HepG2 (cell line): ENCODE data around the gene KSR1. TPM values are rescaled to one million over a fixed set of nuclear protein-coding genes. Genes with fewer than 3 reads are reported as not detected.

Source experiments
- ATF6 ChIP-seq: sonication (generic); formaldehyde crosslinking; conservative IDR thresholded peaks from 2 replicates; pipeline ENCODE4 v1.4.0; 2020; ENCODE audit warnings: missing genetic modification reagents
- ELF1 ChIP-seq: sonication (generic); formaldehyde crosslinking; IDR thresholded peaks from 2 replicates; pipeline ENCODE4 v1.4.0; 2020; ENCODE audit warnings: missing genetic modification reagents
- HOXA7 ChIP-seq: sonication (generic); formaldehyde crosslinking; IDR thresholded peaks from 2 replicates; pipeline ENCODE4 v1.8.1; 2022; ENCODE audit warnings: mild to moderate bottlenecking, missing genetic modification reagents, moderate library complexity
- MTERF4 ChIP-seq: sonication (generic); formaldehyde crosslinking; IDR thresholded peaks from 2 replicates; pipeline ENCODE4 v1.8.0; 2023; ENCODE audit warnings: mild to moderate bottlenecking, missing genetic modification reagents
- NFE2 ChIP-seq: sonication (generic); formaldehyde crosslinking; IDR thresholded peaks from 2 replicates; pipeline ENCODE4 v1.4.0; 2020; ENCODE audit warnings: missing genetic modification reagents
- SMAD3 ChIP-seq: sonication (generic); formaldehyde crosslinking; IDR thresholded peaks from 2 replicates; pipeline ENCODE4 v1.4.0; 2020; ENCODE audit warnings: missing genetic modification reagents
- THYN1 ChIP-seq: sonication (generic); formaldehyde crosslinking; IDR thresholded peaks from 2 replicates; pipeline ENCODE4 v1.8.1; 2023; ENCODE audit warnings: low read depth, mild to moderate bottlenecking, moderate library complexity, missing genetic modification reagents, borderline replicate concordance
- ZMYM4 ChIP-seq: sonication (generic); formaldehyde crosslinking; IDR thresholded peaks from 2 replicates; pipeline ENCODE4 v1.8.1; 2023; ENCODE audit warnings: mild to moderate bottlenecking, missing genetic modification reagents
- ZNF205 ChIP-seq: IDR thresholded peaks from 2 replicates; pipeline ENCODE4 v1.6.1; 2018; ENCODE audit warnings: missing biosample characterization, missing genetic modification reagents
- ZNF230 ChIP-seq: sonication (generic); formaldehyde crosslinking; IDR thresholded peaks from 2 replicates; pipeline ENCODE4 v1.4.0; 2020; ENCODE audit warnings: mild to moderate bottlenecking, missing genetic modification reagents
- ZNF501 ChIP-seq: sonication (generic); formaldehyde crosslinking; IDR thresholded peaks from 2 replicates; pipeline ENCODE4 v1.5.1; 2020; ENCODE audit warnings: mild to moderate bottlenecking, moderate library complexity, missing genetic modification reagents
- ZNF512B ChIP-seq: sonication (generic); formaldehyde crosslinking; IDR thresholded peaks from 2 replicates; pipeline ENCODE4 v1.5.1; 2020; ENCODE audit warnings: missing genetic modification reagents, mild to moderate bottlenecking, borderline replicate concordance
- ZNF670 ChIP-seq: sonication (generic); formaldehyde crosslinking; IDR thresholded peaks from 2 replicates; pipeline ENCODE4 v1.8.0; 2022; ENCODE audit warnings: mild to moderate bottlenecking, missing genetic modification reagents, borderline replicate concordance
- polyA plus RNA-seq, 8 experiments: library from polyadenylated mRNA; depleted of rRNA in 3 of 8; stranded (reverse) in 7 of 8; unstranded in 1 of 8; fragments of >200 nt; fragmentation: Illumina TruSeq in 4 of 8; extraction: Trizol in 4 of 8; gene quantifications; 2 replicates each; pipeline versions ENCODE4 v1.2.1 to v1.2.3, GENCODE V29; 2011 to 2016; ENCODE audit warnings: low read depth in 4 of 8, missing spikeins in 1 of 8, mixed read lengths in 1 of 8; ENCODE audit not compliant: insufficient read depth in 1 of 8
- total RNA-seq, 5 experiments: library from RNA; depleted of rRNA; stranded (reverse); fragments of >200 nt; fragmentation: Illumina TruSeq; extraction: Trizol; gene quantifications; 2 replicates each; pipeline ENCODE4 v1.2.3, GENCODE V29; 2016; ENCODE audit warnings: low read depth in 1 of 5
- TF ChIP-seq, protein P1 (sequence below): sonication (generic); formaldehyde crosslinking; IDR thresholded peaks from 2 replicates; pipeline ENCODE4 v1.4.0; 2020; ENCODE audit warnings: missing genetic modification reagents
- TF ChIP-seq, protein P2 (sequence below): IDR thresholded peaks from 2 replicates; pipeline ENCODE4 v1.4.0; 2020; ENCODE audit warnings: mild to moderate bottlenecking, missing genetic modification reagents

The KSR1 gene
- total and polyA plus RNA-seq, 2 of the 13 experiments (the other 11 are each of a cell fraction or from before 2014, with no cell fraction given), result 10.1 to 16.6 TPM

- TF ChIP-seq ZNF501 (CRISPR knock-in tag), result peak; percentile 37; the same call in 1 of the 2 replicates
- TF ChIP-seq ZNF512B (CRISPR knock-in tag), result no peak
- TF ChIP-seq, protein P1, sequence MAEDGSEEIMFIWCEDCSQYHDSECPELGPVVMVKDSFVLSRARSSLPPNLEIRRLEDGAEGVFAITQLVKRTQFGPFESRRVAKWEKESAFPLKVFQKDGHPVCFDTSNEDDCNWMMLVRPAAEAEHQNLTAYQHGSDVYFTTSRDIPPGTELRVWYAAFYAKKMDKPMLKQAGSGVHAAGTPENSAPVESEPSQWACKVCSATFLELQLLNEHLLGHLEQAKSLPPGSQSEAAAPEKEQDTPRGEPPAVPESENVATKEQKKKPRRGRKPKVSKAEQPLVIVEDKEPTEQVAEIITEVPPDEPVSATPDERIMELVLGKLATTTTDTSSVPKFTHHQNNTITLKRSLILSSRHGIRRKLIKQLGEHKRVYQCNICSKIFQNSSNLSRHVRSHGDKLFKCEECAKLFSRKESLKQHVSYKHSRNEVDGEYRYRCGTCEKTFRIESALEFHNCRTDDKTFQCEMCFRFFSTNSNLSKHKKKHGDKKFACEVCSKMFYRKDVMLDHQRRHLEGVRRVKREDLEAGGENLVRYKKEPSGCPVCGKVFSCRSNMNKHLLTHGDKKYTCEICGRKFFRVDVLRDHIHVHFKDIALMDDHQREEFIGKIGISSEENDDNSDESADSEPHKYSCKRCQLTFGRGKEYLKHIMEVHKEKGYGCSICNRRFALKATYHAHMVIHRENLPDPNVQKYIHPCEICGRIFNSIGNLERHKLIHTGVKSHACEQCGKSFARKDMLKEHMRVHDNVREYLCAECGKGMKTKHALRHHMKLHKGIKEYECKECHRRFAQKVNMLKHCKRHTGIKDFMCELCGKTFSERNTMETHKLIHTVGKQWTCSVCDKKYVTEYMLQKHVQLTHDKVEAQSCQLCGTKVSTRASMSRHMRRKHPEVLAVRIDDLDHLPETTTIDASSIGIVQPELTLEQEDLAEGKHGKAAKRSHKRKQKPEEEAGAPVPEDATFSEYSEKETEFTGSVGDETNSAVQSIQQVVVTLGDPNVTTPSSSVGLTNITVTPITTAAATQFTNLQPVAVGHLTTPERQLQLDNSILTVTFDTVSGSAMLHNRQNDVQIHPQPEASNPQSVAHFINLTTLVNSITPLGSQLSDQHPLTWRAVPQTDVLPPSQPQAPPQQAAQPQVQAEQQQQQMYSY (CRISPR knock-in tag), result no peak
- no peak; the same call in 1 of the 2 replicates for TF ChIP-seq ZNF205 (CRISPR knock-in tag)
- TF ChIP-seq MTERF4, result peak; percentile 29; the same call in 1 of the 2 replicates
- TF ChIP-seq SMAD3 (CRISPR knock-in tag), result peak; percentile 62; the same call in 1 of the 2 replicates
- TF ChIP-seq, protein P2, sequence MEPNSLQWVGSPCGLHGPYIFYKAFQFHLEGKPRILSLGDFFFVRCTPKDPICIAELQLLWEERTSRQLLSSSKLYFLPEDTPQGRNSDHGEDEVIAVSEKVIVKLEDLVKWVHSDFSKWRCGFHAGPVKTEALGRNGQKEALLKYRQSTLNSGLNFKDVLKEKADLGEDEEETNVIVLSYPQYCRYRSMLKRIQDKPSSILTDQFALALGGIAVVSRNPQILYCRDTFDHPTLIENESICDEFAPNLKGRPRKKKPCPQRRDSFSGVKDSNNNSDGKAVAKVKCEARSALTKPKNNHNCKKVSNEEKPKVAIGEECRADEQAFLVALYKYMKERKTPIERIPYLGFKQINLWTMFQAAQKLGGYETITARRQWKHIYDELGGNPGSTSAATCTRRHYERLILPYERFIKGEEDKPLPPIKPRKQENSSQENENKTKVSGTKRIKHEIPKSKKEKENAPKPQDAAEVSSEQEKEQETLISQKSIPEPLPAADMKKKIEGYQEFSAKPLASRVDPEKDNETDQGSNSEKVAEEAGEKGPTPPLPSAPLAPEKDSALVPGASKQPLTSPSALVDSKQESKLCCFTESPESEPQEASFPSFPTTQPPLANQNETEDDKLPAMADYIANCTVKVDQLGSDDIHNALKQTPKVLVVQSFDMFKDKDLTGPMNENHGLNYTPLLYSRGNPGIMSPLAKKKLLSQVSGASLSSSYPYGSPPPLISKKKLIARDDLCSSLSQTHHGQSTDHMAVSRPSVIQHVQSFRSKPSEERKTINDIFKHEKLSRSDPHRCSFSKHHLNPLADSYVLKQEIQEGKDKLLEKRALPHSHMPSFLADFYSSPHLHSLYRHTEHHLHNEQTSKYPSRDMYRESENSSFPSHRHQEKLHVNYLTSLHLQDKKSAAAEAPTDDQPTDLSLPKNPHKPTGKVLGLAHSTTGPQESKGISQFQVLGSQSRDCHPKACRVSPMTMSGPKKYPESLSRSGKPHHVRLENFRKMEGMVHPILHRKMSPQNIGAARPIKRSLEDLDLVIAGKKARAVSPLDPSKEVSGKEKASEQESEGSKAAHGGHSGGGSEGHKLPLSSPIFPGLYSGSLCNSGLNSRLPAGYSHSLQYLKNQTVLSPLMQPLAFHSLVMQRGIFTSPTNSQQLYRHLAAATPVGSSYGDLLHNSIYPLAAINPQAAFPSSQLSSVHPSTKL (CRISPR knock-in tag), result peak; percentile 63
- no peak for TF ChIP-seq THYN1 (CRISPR knock-in tag)
- no peak; the same call in 1 of the 2 replicates for TF ChIP-seq ELF1
- no peak for TF ChIP-seq ZNF230 (CRISPR knock-in tag)
- no peak for TF ChIP-seq ZNF670 (CRISPR knock-in tag)
- no peak for TF ChIP-seq ATF6 (CRISPR knock-in tag)
- peak; percentile 60; the same call in 1 of the 2 replicates for TF ChIP-seq ZMYM4 (CRISPR knock-in tag)
- no peak for TF ChIP-seq HOXA7 (CRISPR knock-in tag)
- no peak for TF ChIP-seq NFE2 (CRISPR knock-in tag)
These were observed 102.7 kb downstream of the KSR1 start (continued) for GRCh38 chr17:27558842-27559505.
